CD4-positive, alpha-beta T cell treated with Interleukin-15 for 4 hours (primary cell): ENCODE measurements around the gene RET.

Experiments used
- DNase-seq: peaks from one replicate; pipeline ENCODE4 v3.0.0-alpha.2; 2020; ENCODE audit warnings: low spot score

RET gene

GRCh38 chr10:43121444-43121843 is 44.6 kb downstream of the RET start:
- DNase-seq: no peak

DNA sequence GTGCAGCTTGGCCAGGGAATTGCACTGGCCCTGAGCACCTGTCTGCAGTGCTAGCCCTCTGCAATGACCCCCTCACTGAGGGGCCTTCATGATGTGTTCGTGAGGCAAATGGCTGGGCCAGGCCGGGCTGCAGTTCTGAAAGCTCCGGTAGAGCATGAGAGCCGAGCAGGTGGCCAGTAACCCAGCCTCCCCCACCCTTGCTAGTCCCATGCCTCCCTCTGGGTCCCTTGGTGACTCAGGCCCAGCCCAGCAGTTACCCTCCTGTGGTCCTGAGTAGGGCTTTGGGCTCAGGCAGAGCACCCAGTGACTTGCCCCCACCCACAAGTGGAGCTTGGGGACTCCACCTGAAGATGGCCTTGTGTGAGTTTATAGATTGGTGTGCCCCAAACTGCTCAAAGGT is 45.2 kb downstream of the RET start:
- DNase-seq: no peak

DNA sequence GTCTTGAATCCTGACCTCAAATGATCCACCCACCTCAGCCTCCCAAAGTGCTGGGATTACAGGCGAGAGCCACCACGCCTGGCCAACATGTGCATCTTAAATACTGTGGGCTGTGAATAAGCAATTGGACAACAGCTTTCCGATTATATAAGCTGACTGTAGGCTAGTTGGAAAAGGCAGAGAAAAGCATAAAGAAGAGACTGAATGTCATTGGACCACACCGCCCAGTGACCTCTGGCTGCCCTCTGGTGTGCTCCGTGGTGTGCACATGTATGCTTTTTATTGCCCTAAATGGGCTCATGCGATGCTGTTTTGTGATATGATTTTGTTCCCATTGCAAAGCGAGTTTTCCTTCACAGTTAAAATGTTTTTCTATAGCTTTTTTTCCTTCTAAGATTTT is 46.0 kb downstream of the RET start:
- DNase-seq: no peak

GRCh38 chr10:43123361-43124093 is 46.7 kb downstream of the RET start:
- DNase-seq: no peak

DNA sequence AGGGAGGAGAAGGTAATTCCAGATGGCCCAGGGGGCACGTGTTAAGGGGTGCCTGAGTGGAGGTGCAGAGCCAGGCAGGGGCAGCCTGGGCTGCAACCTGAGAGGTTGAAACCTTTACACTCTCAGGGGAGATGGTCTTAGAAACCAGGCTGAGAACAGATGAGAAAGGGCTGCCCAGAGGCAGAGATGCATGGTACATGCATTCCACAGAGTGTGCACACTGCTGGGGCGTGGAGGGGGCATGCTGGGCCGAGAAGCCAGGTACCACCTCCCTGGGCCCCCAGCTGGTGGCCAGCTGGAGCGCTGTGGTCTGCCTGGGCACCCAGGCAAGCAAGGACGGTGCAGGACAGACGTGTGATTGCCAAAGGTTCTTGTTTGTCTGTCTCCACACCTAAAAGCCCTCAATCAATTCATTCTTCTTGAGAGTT is 47.2 kb downstream of the RET start:
- DNase-seq: no peak

GRCh38 chr10:43124574-43125273 is 47.9 kb downstream of the RET start:
- no peak for DNase-seq

DNA sequence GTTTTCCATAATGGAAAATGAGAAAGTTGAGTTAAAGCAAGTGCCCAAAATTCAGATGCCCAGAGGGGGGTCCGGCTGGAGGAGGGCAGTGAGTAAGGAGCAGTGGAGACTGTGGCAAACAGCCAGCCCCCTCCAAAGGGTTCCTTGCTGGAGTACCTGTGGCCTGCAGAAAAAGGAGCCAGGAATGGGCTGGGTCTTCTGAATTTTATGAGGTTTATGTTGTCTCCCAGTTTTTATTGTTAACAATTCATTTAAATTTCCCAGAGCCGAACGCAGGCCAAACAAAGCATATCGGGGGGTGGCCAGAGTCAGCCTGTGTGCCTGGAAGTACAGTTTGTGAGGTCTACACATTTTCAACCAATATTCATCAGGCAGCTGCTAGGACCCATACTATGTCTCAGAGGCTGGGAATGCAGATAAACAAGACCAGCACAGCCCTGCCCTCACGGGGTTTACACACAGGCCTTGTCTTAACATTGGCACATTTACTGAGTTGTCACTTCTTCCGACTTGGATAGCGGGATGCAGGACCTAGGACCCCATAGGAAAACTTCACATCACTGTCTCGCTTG is 48.5 kb downstream of the RET start:
- no peak for DNase-seq

DNA sequence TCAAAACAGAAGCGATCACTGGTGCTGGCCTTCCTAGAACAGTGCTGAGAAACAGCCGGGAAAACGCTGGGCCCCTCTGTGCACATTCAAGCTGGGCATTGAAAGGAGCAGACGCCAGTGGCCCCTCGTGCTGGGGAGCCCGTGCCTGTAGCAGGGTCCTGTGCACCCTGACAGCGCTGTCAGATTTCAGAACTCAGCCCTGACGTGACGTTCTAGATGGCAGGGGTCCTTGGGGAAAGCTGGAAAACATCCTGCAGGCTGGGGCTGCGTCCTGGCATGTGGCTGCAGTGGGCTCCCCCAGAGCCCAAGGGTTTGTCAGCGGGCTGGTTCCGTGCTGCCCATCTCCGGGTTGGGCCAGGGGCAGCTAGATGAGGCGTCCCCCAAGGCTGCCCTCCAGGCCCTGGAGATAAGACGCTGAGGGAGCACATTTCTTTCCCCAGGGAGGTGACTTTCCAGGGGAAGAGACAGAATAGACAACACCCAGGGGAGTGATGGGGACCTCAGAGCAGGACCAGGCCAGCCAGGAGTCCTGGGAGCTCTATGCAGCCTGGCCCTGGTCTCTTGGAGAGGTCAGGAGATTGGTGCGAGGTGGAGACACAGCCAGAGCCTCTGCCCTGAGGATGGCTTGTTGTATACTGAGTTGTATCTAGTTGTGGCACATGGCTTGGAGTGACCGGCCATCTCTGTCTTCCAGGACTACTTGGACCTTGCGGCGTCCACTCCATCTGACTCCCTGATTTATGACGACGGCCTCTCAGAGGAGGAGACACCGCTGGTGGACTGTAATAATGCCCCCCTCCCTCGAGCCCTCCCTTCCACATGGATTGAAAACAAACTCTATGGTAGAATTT is 49.2 kb downstream of the RET start:
- no peak for DNase-seq

DNA sequence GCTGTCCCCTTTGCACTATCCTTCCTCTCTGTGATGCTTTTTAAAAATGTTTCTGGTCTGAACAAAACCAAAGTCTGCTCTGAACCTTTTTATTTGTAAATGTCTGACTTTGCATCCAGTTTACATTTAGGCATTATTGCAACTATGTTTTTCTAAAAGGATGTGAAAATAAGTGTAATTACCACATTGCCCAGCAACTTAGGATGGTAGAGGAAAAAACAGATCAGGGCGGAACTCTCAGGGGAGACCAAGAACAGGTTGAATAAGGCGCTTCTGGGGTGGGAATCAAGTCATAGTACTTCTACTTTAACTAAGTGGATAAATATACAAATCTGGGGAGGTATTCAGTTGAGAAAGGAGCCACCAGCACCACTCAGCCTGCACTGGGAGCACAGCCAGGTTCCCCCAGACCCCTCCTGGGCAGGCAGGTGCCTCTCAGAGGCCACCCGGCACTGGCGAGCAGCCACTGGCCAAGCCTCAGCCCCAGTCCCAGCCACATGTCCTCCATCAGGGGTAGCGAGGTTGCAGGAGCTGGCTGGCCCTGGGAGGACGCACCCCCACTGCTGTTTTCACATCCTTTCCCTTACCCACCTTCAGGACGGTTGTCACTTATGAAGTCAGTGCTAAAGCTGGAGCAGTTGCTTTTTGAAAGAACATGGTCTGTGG is 50.0 kb downstream of the RET start:
- DNase-seq: peak; percentile 10

DNA sequence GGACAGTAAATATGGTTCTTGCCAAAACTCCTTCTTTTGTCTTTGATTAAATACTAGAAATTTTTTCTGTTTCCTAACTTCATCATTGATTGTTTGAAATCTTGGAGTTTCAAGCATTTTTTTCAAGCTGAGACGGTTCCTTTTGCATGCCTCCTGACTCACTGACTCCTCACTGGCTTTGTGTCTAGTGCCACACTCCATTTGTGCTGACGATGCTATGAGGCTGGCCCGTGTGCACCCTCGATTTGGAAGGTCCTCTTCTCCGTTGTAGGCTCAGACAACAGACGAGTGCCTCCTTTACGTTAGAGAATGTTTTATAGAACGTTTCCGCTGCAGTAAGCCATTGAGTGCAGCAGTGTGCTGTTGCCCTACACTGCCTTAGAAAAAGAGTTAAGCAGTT is 50.6 kb downstream of the RET start:
- no peak for DNase-seq

DNA sequence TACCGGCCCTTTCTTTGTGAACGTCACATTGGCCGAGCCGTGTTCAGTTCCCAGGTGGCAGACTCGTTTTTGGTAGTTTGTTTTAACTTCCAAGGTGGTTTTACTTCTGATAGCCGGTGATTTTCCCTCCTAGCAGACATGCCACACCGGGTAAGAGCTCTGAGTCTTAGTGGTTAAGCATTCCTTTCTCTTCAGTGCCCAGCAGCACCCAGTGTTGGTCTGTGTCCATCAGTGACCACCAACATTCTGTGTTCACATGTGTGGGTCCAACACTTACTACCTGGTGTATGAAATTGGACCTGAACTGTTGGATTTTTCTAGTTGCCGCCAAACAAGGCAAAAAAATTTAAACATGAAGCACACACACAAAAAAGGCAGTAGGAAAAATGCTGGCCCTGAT is 51.5 kb downstream of the RET start:
- DNase-seq: no peak

DNA sequence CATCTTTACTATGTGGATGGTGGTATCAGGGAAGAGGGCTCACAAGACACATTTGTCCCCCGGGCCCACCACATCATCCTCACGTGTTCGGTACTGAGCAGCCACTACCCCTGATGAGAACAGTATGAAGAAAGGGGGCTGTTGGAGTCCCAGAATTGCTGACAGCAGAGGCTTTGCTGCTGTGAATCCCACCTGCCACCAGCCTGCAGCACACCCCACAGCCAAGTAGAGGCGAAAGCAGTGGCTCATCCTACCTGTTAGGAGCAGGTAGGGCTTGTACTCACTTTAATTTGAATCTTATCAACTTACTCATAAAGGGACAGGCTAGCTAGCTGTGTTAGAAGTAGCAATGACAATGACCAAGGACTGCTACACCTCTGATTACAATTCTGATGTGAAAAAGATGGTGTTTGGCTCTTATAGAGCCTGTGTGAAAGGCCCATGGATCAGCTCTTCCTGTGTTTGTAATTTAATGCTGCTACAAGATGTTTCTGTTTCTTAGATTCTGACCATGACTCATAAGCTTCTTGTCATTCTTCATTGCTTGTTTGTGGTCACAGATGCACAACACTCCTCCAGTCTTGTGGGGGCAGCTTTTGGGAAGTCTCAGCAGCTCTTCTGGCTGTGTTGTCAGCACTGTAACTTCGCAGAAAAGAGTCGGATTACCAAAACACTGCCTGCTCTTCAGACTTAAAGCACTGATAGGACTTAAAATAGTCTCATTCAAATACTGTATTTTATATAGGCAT is 52.3 kb downstream of the RET start:
- DNase-seq: peak; percentile 53

GRCh38 chr10:43130770-43131171 is 53.9 kb downstream of the RET start:
- no peak for DNase-seq

GRCh38 chr10:43131256-43131655 is 54.4 kb downstream of the RET start:
- DNase-seq: no peak

DNA sequence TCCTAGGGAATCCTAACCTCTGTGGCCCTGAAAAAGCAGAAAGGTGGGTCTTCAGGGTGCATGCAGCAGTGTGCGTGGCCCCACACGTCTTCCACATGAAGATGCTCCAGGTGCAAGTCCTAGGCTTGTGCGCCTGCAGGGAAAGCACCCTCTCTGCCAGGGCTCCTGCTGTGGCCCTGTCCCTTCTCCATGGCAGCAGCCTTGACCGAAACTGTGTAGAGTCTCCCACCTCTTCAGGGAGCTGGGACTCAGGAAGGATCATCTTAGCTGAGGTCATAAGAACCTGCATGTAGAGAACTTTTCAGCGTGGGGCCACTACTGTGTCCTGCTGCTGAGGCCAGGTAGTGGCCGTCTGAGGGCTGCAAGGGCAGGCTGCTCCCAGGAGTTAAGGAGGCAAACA is 55.0 kb downstream of the RET start:
- DNase-seq: no peak

DNA sequence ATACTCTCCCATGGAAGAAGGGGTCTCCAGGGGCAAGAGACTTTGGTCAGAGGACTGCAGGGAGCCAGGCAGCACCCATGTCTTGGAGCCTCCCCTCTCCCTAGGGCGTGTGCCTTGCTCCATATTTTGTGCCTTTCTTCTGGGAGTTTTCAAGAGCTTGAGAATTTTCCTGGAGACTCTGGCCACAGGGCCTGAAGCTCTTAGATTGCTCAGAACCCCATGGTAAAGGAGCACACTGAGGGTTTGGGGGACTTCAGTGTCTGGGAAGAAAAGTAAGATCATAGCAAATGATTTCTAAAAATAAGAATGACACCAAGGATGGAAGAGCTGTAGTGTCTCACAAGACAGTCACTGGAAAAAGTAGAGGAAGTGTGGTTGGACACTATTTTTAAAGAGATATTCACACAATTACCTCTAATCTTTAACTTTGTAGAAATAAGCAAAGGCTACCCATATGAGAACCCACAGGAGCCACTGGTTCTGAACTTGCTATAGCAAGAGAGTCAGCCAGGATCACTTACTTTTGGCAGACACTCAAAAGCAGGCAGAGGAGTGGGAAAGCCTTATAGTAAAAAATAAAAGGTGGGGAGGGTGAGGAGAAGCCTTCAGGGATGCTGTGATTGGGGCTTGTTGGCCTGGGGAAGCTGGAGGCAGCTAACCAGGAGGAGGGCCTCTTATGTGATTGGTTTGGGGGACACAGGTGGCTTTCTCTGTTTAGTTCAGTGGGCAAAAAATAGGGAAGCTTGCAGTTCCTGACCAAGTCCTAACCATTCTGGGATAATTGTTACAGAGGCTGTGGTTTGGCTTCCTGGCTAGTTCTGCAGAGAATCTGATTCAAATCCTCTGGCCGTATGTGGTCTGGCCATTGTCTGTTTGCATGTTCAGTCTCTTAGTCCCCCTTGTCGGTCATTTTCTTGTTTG is 56.3 kb downstream of the RET start:
- no peak for DNase-seq

DNA sequence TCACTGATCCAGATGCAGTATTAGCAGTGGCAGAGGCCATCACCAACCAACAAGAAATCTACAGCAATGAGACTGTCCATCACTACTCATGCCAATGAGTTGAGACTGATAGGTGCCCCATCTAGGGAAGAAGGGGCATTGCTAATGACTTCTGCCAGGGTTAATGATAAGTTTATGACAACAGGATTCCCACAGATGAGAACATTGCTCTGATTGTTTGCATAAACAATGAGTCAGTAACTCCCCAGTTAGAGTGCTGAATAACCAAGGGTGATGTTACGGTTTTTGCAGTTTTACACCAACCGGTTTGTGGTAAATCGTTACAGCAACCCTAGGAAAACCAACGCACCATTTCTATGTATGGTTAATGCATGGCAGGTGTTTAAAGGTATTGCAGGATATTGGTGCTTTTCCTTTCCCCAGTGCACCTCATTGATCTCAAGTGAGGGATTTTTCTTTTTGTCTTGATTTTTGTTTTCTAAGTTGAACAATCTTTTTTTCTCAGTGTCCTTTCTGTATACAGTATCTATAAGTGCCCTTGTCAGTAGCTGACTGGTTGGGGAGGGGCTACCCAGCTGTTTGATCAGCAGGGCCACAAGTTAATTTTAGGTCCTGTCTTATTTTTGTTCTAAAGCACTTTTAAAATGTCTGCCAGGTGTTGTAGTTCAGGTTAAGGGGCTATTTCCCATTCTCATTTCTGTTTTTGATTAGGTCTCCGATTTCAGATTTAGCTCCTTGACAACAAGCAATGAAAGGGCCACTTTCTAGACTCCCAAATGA is 57.4 kb downstream of the RET start:
- no peak for DNase-seq

DNA sequence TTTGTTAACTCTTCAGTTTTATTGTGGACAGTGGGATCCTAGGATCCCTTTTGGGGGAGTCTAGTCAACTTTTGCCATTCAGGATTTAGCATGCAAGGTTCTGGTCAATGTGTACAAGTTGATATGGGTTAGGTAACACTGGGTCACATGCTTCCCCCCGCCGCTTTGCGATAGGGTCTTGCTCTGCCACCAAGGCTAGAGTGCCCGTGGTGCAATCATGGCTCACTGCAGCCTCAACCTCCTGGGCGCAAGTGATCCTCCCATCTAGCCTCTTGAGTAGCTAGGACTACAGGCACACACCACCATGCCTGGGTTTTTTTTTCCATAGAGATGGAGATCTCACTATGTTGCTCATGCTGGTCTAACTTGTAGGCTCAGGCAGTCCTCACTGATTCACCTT is 58.2 kb downstream of the RET start:
- no peak for DNase-seq

DNA sequence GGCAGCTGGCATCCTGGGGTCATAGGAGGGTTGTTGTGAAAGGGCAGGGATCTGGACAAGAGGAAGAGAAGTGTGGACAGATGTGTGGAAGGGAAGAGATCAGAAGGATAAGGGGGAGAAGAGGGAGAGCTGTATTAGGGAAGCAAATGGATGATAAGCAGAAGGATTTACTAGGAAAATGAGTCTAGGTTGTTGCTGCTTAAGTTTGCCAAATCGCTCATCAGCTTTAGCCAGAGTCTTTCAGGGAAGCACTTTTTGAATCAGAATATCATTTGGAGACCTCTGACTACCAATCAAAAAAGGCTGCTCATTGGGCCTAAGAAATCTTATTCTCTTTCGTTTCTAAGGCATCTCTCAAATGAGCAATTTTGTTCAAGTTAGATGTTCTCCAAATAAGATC is 58.8 kb downstream of the RET start:
- no peak for DNase-seq
